Glutamatergic neuron (in vitro differentiated cells): ENCODE measurements around the gene SIGLEC11. TPM values are rescaled to one million over a fixed set of nuclear protein-coding genes. Genes with fewer than 3 reads are reported as not detected.

Source experiments
- DNase-seq: peaks from one replicate; pipeline ENCODE4 v3.0.0; 2022
- H3K27ac Mint-ChIP-seq: one replicate; pipeline ENCODE4 v1.8.0; 2020; ENCODE audit warnings: mild to moderate bottlenecking, mixed read lengths, inconsistent platforms; ENCODE audit not compliant: unreplicated experiment
- H3K27me3 Mint-ChIP-seq: one replicate; pipeline ENCODE4 v1.8.0; 2020; ENCODE audit warnings: mild to moderate bottlenecking, moderate library complexity, mixed read lengths, inconsistent platforms; ENCODE audit not compliant: unreplicated experiment
- H3K36me3 Mint-ChIP-seq: one replicate; pipeline ENCODE4 v1.8.0; 2020; ENCODE audit warnings: mild to moderate bottlenecking, mixed read lengths, inconsistent platforms; ENCODE audit not compliant: unreplicated experiment
- H3K4me1 Mint-ChIP-seq: one replicate; pipeline ENCODE4 v1.8.0; 2020; ENCODE audit warnings: mild to moderate bottlenecking, low read depth, mixed read lengths, inconsistent platforms; ENCODE audit not compliant: unreplicated experiment
- H3K4me3 Mint-ChIP-seq: one replicate; pipeline ENCODE4 v1.8.0; 2020; ENCODE audit warnings: mild to moderate bottlenecking, mixed read lengths, inconsistent platforms; ENCODE audit not compliant: unreplicated experiment
- H3K9me3 Mint-ChIP-seq: one replicate; pipeline ENCODE4 v1.8.0; 2020; ENCODE audit warnings: mild to moderate bottlenecking, moderate library complexity, mixed read lengths, inconsistent platforms; ENCODE audit not compliant: unreplicated experiment
- CTCF ChIP-seq: fragments of 200-600 bp; sonication (generic); IDR thresholded peaks from one replicate; pipeline ENCODE4 v1.5.0; 2021; ENCODE audit not compliant: partially characterized antibody, unreplicated experiment
- total RNA-seq: library from RNA; stranded (reverse); fragmentation: NEBNext Ultra II Directional; extraction: Animal tissue kit (Norgen Biotek cat#: 25700); gene quantifications from one replicate; pipeline ENCODE4 v1.2.1, GENCODE V29; 2021; ENCODE audit not compliant: unreplicated experiment

The SIGLEC11 gene
- total RNA-seq, 1 donor from 2014 or later: not detected

GRCh38 chr19:49916839-49917733 is 43.9 kb downstream of the SIGLEC11 start:
- H3K9me3 Mint-ChIP-seq: peaks cover 8% of the 10 kb centered on the region
- H3K4me3 Mint-ChIP-seq: peak overlapping the region; percentile 64
- no peak for DNase-seq
- no peak for TF ChIP-seq CTCF
- H3K36me3 Mint-ChIP-seq: peaks cover 12% of the 10 kb centered on the region
- H3K4me1 Mint-ChIP-seq: peaks cover 21% of the 10 kb centered on the region
- H3K27ac Mint-ChIP-seq: peak overlapping the region; percentile 78
- peaks cover 7% of the 10 kb centered on the region for H3K27me3 Mint-ChIP-seq

- peak; percentile 42 for TF ChIP-seq CTCF
- H3K27ac Mint-ChIP-seq: no peak overlapping the region
- peaks cover 3% of the 10 kb centered on the region for H3K27me3 Mint-ChIP-seq
- no peak for DNase-seq
- H3K9me3 Mint-ChIP-seq: peaks cover 8% of the 10 kb centered on the region
- H3K36me3 Mint-ChIP-seq: peaks cover 12% of the 10 kb centered on the region
- peaks cover 8% of the 10 kb centered on the region for H3K4me1 Mint-ChIP-seq
- no peak overlapping the region for H3K4me3 Mint-ChIP-seq
Observed at GRCh38 chr19:49915271-49915670, 45.7 kb downstream of the SIGLEC11 start.

GRCh38 chr19:49913720-49914119 is 47.3 kb downstream of the SIGLEC11 start:
- Mint-ChIP-seq H3K27me3 (peaks cover 3% of the 10 kb centered on the region), H3K9me3 (peaks cover 6% of the 10 kb centered on the region), H3K27ac (peak overlapping the region; percentile 33), H3K4me3 (no peak overlapping the region), H3K4me1 (peaks cover 3% of the 10 kb centered on the region), H3K36me3 (peaks cover 12% of the 10 kb centered on the region)
- TF ChIP-seq CTCF: no peak
- no peak for DNase-seq

GRCh38 chr19:49912965-49913685 is 47.8 kb downstream of the SIGLEC11 start:
- TF ChIP-seq CTCF: no peak
- H3K4me3 Mint-ChIP-seq: no peak overlapping the region
- H3K36me3 Mint-ChIP-seq: peaks cover 12% of the 10 kb centered on the region
- H3K9me3 Mint-ChIP-seq: peaks cover 6% of the 10 kb centered on the region
- peaks cover 3% of the 10 kb centered on the region for H3K4me1 Mint-ChIP-seq
- DNase-seq: no peak
- peaks cover 3% of the 10 kb centered on the region for H3K27me3 Mint-ChIP-seq
- no peak overlapping the region for H3K27ac Mint-ChIP-seq
